ENCODE measurements around the gene ERCC1.
"Not testable (repeated sequence)": the region's sequence is repeated elsewhere in the genome, so short reads cannot be mapped to it uniquely, and the experiment has no call there.

The ERCC1 gene

DNA sequence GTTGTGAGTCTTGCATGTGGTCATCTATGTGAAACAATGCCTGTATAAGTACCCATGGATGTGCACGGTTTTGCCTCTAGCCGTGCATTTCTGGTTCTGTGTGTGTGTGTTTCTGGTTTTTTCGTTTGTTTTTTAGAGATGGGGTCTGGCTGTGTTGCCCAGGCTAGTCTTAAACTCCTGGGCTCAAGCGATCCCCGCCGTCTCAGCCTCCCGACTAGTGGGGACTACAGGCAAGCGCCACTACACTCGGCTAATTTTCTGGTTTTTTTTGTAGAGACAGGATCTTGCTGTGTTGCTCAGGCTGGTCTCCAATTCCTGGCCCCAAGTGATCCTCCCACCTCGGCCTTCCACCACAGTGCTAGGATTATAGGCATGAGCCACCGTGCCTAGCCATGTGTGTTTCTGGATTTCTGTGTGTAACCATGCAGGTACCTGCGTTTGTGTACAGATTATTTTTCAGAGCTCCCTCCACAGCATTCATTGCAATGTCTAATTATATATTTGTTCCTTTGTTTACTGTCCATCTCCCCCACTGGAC, 28.2 kb upstream of the ERCC1 start:
- DNase-seq: no peak

DNA sequence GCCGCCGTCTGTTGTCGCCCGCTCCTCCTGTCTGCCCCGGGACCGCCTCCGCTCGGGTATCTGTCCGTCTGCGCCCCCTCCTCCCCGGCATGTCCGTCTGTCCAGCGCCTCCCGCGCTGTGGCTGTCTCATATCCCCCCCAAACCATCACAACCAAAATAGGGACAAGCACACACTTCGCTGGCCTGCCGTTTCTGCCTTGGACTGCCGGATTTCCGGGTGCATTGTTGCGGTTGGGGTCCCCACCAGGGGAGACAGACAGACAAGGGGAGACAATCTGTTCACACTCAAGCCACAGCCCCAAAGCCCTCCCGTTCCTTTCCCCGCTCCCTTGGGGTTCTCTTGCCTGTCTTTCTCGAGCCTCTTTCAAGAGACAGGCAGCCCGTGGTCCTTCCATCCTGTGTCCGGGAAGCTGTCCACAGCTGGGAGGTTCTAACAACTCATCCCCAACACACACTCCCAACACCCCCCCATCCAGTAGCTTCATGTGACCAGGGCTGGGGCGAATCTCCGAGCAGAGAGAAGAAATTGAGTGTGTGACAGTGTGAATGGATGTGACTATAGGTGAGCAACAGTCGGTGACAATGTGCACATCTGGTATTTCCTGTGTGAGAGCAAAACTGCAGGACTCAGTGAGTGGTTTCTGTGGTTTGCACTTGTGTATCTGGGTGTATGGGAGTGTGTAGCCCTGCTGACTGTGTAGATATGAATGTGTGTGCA, 27.6 kb upstream of the ERCC1 start:
- no peak for DNase-seq

DNA sequence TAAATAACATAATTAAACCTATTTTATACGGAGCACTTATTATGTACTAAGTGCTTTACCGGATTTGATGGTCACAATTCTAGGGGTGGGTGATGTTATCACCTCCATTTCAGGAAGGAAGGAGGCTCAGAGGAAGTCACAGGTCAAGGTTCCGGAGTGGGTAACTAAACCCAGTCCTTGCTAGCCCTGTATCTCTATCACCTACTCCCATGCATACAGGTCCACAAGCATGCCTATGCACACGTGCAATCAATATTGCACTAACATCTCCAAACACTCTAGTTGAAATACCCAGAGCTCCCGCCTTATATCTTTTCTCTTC, 26.3 kb upstream of the ERCC1 start:
- DNase-seq: no peak

DNA sequence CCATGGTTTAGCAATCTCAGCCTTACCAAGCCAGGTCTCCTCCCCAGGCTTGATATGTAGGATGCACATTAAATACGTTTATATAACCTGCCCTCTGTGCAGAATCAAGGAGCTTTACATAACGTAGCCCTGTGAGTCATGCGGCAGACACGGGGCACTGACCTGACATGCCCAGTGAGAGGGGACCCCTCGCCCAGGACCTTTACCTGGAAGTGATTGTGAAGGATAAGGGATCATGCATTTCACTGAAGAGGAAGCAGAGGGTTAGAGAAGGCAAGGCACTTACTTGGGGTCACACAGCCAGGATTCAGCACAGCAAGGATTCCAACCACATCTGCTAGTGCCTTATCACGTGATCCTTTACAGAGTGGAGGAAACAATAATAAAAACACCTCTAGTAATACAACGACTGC, 25.2 kb upstream of the ERCC1 start:
- no peak for DNase-seq

DNA sequence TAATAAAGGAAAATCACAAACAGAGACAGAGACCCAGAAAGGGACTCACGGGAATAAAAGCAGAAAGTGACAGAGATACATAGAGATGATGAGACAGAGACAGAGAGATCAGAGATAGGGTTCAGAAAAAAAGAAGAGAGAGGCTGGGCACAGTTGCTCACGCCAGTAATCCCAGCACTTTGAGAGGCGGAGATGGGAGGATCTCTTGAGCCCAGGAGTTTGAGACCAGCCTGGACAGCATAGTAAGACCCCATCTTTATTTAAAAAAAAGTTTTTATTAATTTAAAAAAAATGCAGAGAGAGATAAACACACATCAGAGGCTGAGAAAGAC, 24.7 kb upstream of the ERCC1 start:
- DNase-seq: no peak

DNA sequence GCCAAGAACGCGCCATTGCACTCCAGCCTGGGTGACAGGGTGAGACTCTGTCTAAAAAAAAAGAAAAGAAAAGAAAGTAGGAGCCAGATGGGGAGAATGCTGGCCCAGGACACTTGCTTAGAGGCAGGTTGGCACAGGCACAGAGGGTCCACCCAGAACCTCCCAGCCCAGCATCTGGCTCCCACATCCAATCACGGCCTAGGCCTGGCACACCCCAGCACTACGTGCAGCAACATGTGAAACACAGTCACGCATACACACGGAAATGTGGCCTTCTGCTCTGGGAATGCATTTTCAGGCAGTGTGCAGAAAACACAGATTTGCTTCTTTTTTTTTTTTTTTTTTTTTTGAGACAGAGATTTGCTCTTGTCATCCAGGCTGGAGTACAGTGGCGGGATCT, 23.2 kb upstream of the ERCC1 start:
- no peak for DNase-seq

DNA sequence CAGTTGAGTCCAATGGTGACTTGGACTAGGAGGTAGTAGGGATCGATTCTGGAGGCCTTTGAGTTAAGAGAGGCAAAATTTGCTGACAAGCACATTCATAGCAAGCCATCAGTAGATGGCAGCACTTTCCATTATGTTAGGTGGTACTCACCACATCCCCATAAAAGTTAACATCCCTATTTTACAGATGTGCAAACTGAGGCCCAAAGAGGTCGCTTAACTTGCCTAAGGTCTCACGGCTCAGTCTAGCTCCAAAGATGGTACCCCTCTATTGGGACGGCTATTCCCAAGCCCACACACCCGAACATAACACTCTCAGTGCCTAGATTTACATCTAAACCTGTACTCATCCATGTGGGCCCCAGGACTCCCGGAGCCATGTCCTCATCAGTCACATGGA, 22.6 kb upstream of the ERCC1 start:
- DNase-seq: no peak

DNA sequence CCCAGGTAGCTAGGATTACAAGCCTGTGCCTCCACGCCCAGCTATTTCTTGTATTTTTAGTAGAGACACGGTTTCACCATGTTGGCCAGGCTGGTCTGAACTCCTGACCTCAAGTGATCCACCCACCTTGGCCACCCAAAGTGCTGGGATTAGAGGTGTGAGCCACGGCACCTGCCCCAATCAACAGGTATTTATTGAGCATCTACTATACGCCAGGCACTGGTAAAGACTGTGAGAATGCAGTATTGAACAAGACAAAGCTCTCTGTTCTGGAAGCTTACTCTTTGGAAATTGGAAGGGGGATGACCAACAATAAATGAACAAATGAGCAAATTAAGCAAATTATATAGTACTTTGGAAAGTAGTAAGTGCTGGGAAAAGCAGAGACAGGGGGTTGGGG, 21.4 kb upstream of the ERCC1 start:
- DNase-seq: no peak

DNA sequence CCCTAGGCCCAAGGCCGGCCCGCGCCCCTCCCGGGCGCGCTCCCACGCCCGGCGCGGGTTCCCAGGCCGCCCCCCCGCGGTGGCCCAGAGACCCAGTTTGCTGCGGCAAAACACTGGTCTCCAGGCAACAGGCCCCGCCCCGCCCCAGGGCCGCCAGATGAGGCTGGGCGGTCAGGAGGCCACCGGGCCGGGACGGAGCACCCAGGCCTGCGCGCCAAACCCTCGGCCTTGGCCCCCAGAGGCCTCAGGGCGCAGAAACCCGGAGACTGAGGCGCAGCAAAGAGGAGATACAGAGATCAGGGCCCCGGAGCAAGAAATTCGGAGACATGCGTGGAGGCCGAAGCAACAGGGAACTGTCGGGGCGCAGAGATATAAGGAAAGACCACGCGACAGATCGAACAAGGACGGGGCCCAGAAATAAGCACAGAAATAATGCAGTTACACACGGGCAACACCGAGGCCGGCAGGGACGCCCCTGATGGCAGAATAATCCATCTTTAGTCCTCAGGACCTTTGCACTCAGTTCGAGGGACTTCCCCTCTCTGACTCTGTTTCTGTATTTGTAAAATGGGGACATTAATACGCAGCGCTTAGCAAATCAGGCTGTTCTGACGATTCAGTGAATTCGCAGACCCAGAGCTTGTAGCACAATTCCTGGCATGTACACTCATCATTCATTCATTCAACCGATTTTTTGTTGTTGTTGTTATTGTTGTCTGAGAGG, 20.8 kb upstream of the ERCC1 start:
- DNase-seq: peak; percentile 74

DNA sequence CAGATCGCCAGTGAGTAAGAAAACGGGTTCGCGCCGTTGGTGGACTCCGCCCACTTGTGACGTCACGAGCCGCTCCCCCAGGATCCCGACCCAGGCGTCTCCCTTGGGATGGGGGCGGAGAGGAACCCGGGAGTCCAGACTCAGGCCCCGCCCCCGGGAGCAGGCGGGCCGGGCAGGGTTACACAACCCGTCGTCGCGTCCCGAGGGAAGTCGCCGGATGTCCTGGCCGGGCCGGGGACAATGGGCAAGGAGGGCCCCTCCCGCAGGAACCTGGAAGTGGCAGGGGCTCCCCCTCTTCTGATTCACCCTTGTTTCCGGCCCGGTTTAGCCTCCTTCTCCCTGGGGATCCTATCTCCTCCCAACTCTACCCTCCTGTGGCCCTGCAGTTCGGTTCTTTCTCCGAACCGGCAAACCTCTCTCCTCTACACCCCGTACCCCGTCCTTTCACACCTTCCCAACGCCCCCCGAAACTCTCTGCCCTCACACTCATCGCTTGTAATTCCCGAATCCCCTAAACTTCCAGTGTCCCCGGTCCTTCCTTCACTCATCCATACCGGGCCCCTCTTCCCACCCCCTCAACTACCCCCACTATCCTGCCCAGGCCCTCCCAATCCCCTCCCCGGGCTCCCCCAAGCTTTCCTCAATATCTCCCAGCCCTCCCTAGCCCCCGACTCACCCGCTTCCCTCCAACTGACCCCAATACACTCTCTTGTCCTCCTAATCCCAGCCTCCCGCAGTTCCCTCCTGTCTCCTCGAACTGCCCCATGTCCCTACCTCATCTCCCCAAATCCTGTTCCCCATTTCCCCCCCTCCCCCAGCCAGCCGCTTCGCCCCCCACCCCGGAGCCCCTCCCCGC, 20.0 kb upstream of the ERCC1 start:
- DNase-seq: peak; percentile 34

DNA sequence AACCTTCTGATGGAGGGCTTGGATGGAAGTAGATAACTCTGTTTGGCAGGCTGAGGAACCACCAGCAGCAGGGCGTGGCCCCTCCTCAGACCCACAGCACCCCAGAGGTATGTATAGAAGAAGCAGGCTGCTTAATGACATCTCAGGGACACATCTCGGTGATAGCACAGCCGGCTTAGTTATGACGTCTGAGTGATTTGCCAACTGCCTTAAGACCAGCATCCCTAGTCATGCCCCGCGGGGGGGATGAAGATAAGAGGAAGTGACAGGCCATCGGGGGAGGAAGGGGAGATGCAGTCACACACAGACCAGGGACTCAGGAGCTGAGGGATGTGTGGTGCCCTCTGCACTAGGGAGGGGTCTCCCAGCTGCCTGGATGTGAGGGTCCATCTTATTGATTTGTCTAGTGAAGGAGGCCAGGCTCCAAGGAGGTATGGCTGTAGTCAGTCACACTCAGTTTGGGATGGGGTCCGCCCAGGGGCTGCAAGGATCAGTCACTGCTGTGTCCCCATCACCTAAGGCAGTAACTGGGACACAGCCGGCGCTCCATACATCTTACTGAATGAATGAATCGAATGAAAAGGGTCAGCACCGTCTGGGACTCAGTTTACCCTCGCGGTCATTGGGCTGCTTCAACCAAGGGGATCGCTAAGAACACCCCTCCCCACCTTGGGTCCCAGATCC, 19.2 kb upstream of the ERCC1 start:
- no peak for DNase-seq

DNA sequence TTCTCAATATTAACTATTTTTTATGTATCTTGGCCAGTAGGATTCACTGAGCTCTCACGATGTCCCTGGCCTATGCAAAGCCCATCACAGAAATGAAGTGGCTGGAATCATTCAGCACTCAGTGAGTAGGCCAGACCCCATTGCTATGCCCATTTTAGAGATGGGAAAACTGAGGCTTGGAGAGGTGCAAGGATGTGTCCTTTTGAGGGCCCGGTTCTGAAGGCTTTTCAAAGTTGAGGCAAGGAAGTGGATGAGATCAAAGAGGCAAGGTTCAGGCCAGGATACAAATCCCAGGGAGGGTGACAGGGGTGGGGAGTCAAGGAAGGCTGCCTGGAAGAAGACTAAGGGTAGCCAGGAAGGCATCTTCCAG, 18.7 kb upstream of the ERCC1 start:
- DNase-seq: no peak

DNA sequence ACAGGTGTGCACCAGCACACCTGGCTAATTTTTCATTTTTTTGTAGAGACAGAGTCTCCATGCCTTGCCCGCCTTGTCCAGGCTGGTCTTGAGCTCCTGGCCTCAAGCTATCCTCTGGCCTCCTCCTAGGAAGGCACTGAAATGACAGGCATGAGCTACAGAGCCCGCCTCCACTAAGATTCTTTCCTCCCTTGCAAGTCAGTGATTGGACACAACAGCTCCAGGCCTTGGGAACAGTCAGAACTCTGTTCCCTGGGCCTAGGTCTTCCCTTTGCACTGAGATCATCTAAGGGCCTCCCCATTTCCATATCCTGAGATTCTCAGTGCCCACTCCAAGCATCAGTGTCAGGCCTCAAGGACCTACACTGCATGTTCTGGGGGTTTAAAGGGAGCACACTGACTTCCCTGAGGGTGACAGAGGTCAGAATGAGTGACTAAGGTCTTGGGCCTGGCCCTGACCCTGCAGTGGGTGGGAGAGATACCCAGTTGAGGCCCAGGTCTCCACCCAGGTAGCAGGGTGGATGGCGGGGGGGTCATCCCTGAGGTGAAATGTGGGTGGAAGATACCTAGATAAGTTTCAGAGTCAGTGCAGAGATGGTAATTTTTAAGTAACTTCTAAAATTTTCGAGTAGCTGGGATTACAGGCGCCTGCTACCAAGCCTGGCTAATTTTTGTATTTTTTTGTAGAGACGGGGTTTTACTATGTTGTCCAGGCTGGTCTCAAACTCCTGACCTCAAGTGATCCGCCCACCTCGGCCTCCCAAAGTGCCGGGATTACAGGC, 17.3 kb upstream of the ERCC1 start:
- DNase-seq: no peak

DNA sequence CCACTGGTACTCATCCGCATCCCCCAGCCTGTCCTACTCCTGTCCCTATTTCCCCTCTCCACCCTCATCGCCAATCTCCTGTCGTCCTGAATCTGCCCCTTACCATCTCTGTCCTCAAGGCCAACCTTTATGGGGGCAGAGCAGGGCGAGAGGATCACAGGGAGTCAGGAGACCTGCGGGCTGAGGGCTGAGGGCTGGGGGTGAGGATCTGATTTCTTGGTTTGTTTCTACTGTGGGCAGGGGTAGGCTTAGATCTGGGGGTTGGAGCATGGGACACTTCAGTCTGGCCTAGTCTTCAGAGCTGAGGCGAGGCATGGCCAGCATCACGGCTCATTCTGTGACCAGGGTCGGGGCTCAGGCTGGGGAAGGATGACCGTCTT, 16.5 kb upstream of the ERCC1 start:
- DNase-seq: no peak

DNA sequence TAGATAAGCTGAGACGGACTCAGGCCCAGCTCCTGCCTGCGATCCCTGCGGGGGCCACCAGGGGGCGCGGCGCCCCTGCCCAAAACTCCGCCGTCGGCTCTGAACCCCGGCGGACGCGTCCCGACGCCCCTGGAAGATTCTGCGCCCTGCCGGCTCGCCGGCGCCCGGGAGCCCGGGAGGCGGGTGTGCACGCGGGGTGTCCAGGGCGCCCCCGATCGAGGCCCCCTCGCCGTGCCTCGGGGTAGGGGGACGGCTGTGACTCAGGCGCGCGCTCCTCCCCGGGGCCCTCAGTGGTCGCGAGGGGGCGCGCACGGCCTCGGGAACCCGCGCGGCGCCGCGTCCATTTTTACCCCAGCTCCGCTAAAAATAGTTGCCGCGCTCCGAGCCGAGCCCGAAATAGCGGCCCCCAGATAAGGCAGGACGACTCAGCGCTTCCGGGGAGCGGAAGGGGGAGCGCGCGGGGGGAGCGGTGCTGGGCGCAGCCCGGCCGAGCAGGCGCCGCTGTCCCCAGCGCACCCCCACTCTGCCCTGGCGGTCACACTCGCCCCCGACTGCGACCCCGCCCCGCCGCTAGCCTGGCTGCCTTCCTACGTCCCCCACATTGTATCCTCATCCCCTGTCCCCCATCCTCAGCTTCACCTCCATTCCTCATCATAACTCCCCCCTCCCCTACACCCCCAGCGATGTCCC, 16.0 kb upstream of the ERCC1 start:
- DNase-seq: peak; percentile 83

DNA sequence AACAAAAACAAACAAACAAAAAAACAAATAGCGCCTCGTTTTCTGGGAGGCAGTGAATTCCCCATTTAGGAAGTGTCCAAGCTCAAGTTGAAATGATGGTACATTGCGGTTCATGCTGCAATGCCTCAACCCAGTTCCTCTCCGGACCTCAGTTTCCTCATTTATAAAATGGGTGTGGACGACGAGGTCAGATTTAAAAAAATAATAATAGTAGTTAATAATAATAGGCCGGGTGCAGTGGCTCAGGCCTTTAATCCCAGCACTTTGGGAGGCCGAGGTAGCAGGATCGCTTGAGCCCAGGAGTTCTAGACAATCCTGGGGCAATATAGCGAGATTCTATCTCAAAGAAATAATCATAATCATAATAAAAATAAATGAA, 15.5 kb upstream of the ERCC1 start:
- no peak for DNase-seq

DNA sequence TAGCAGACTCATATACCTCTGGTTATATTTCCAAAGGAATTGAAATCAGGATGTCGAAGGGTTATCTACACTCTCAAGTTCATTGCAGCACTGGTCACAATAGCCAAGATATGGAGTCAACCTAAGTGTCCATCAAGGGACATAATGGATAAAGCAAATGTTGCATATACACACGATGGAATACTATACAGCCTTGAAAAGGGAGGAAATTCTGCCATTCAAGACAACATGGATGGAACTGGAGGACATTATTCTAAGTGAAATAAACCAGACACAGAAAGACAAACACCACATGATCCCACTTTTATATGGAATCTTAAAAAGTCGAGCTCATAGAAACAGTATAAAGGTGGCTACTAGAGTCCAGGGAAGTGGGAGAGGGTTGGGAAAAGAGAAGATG, 13.6 kb upstream of the ERCC1 start:
- DNase-seq: no peak

DNA sequence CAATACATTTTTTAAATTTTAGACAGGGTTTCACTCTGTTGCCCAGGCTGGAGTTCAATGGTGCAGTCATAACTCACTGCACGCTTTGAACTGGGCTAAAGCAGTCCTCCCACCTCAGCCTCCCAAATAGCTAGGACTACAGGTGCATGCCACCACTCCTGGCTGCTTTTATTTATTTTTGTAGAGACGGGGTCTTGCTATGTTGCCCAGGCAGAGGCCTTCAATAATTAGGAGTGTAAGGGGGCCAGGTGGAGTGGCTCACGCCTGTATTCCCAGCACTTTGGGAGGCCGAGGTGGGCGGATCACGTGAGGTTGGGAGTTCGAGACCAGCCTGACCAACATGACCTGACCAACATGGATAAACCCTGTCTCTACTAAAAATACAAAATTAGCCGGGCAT, 8.8 kb upstream of the ERCC1 start:
- DNase-seq: not testable (repeated sequence)

DNA sequence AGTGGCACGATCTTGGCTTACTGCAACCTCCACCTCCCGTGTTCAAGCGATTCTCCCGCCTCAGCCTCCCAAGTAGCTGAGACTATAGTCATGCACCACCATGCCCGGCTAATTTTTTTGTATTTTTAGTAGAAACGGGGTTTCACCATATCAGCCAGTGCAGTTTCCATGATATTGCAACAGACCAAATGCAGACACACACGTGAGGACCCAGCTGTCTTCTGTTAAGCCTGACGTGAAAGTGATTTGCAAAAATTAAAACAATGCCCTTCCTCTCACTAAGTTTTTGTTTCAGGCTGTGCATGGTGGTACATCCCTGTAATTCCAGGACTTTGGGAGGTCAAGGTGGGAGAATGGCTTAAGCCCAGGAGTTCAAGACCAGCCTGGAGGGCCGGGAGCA, 7.3 kb upstream of the ERCC1 start:
- DNase-seq: not testable (repeated sequence)

DNA sequence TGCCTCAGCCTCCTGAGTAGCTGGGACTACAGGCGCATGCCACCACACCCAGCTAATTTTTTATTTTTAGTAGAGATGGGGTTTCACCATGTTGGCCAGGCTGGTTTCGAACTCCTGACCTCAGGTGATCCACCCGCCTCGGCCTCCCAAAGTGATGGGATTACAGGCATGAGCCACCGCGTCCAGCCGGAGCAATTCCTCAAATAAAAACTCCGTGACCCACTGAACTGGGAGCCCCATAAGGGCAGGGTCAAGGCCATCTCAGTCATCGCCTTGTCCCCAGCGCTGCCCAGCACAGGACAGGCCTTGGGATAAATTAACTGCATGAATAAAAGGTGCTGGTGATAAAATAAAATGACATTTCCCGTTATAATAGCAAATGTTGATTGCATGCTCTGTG, 6.2 kb upstream of the ERCC1 start:
- not testable (repeated sequence) for DNase-seq

DNA sequence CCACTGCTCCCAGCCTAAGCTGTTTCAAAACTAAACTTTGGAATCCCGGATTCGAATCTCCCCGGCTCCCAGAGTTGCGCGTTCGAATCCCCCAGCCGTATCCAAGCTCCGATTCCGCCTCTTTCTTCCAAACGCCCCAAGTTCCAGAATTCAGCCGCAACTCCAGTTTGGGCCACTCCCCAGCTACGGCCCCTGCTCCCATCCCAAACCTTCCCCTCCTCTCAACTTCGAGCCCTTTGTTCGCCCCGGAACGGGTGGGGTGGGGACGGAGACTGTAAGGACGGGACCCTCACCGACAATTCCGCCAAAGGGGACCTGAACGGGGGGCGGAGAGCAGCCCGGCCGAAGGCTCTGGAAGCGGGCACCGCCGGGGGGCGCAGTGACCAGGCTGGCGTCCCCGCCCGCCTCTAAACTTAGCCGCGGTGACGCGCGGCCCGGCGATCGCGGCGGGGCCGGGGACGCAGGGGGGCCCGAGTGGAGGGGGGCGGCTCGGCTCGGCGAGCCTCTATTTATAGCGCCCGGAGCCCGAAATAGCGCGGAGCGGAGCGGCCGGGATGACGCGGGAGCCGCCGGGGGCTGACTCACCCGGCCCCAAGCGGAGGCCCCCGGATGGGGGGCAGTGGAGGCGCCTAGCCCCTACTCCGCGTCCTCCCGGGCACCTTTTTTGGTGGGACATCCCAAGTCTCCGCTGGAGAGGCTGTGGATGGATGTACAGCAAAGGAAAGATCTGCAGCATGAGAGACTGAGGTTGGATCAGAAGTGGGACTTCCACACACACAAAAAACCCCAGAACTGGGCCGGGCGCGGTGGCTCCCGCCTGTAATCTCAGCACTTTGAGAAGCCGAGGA, 4.9 kb upstream of the ERCC1 start:
- peak; percentile 37 for DNase-seq

All from activated gamma-delta T cell (primary cell).